WTC11 (cell line): Measurements from ENCODE around the gene HNRNPA0. TPM values are rescaled to one million over a fixed set of nuclear protein-coding genes. Genes with fewer than 3 reads are reported as not detected.

Source experiments
- ATAC-seq: fragments of 200-7000 bp; cut with Tn5 transposase; 2 replicates; pipeline ENCODE4 v1.10.0; 2021; ENCODE audit warnings: mild to moderate bottlenecking, moderate library complexity
- CTCF ChIA-PET: fragments of 300-600 bp; sonication (Branson Sonifier 250); formaldehyde crosslinking; loops from one replicate; lab custom pipeline; 2021; ENCODE audit warnings: antibody characterized with exemption; lab: Charles Lee
- POLR2A ChIA-PET: fragments of 350-600 bp; sonication (Branson Sonifier 250); formaldehyde crosslinking; loops from one replicate; lab custom pipeline; 2021; ENCODE audit warnings: antibody characterized with exemption; lab: Charles Lee
- DNase-seq: peaks from one replicate; pipeline ENCODE4 v3.0.0; 2021; ENCODE audit warnings: low spot score
- H3K27ac Mint-ChIP-seq: 2 replicates; pipeline ENCODE4 v1.8.0; 2021; ENCODE audit warnings: mixed read lengths
- H3K27me3 Mint-ChIP-seq: 2 replicates; pipeline ENCODE4 v1.8.0; 2021; ENCODE audit warnings: low read depth, mild to moderate bottlenecking, moderate library complexity, mixed read lengths
- H3K36me3 Mint-ChIP-seq: 2 replicates; pipeline ENCODE4 v1.8.0; 2021; ENCODE audit warnings: mixed read lengths
- H3K4me1 Mint-ChIP-seq: 2 replicates; pipeline ENCODE4 v1.8.0; 2022; ENCODE audit warnings: mixed read lengths
- H3K4me3 Mint-ChIP-seq: 2 replicates; pipeline ENCODE4 v1.8.0; 2021; ENCODE audit warnings: mild to moderate bottlenecking, moderate library complexity, mixed read lengths
- H3K9me3 Mint-ChIP-seq: 2 replicates; pipeline ENCODE4 v1.8.0; 2021; ENCODE audit warnings: mixed read lengths
- ATF1 ChIP-seq: sonication (generic); formaldehyde crosslinking; IDR thresholded peaks from 2 replicates; pipeline ENCODE4 v1.8.1; 2023; ENCODE audit warnings: mild to moderate bottlenecking, moderate library complexity, missing genetic modification reagents
- CBFB ChIP-seq: sonication (generic); formaldehyde crosslinking; IDR thresholded peaks from 2 replicates; pipeline ENCODE4 v1.8.1; 2022; ENCODE audit warnings: mild to moderate bottlenecking, low read depth, missing genetic modification reagents
- CREM ChIP-seq: sonication (generic); formaldehyde crosslinking; IDR thresholded peaks from 2 replicates; pipeline ENCODE4 v1.8.1; 2022; ENCODE audit warnings: mild to moderate bottlenecking, missing genetic modification reagents, moderate library complexity
- FOXP1 ChIP-seq: sonication (generic); formaldehyde crosslinking; IDR thresholded peaks from 2 replicates; pipeline ENCODE4 v1.8.0; 2022; ENCODE audit warnings: missing genetic modification reagents, mild to moderate bottlenecking, moderate library complexity, borderline replicate concordance
- JUN ChIP-seq: sonication (generic); formaldehyde crosslinking; IDR thresholded peaks from 2 replicates; pipeline ENCODE4 v1.8.0; 2023; ENCODE audit warnings: mild to moderate bottlenecking, missing genetic modification reagents
- MXD4 ChIP-seq: fragments of 250-450 bp; sonication (Bioruptor Pico); IDR thresholded peaks from 2 replicates; pipeline ENCODE4 v1.8.0; 2021; ENCODE audit warnings: mild to moderate bottlenecking, moderate library complexity, borderline replicate concordance
- MYBL2 ChIP-seq: sonication (generic); formaldehyde crosslinking; IDR thresholded peaks from 2 replicates; pipeline ENCODE4 v1.8.1; 2023; ENCODE audit warnings: mild to moderate bottlenecking, moderate library complexity, missing genetic modification reagents
- NFYB ChIP-seq: sonication (generic); formaldehyde crosslinking; conservative IDR thresholded peaks from 2 replicates; pipeline ENCODE4 v1.8.0; 2022; ENCODE audit warnings: low read depth, missing genetic modification reagents
- NR1H2 ChIP-seq: sonication (generic); formaldehyde crosslinking; IDR thresholded peaks from 2 replicates; pipeline ENCODE4 v1.9.0; 2021; ENCODE audit warnings: mild to moderate bottlenecking, moderate library complexity, missing genetic modification reagents
- NR3C1 ChIP-seq: sonication (generic); formaldehyde crosslinking; conservative IDR thresholded peaks from 2 replicates; pipeline ENCODE4 v1.8.1; 2023; ENCODE audit warnings: low read depth, mild to moderate bottlenecking, missing genetic modification reagents
- PRRX2 ChIP-seq: fragments of 250-450 bp; sonication (Bioruptor Pico); IDR thresholded peaks from 2 replicates; pipeline ENCODE4 v1.8.0; 2021; ENCODE audit warnings: mild to moderate bottlenecking
- SMAD3 ChIP-seq: sonication (generic); formaldehyde crosslinking; IDR thresholded peaks from 2 replicates; pipeline ENCODE4 v1.8.0; 2022; ENCODE audit warnings: missing genetic modification reagents, mild to moderate bottlenecking, borderline replicate concordance
- SMAD4 ChIP-seq: sonication (generic); formaldehyde crosslinking; IDR thresholded peaks from 2 replicates; pipeline ENCODE4 v1.8.0; 2022; ENCODE audit warnings: mild to moderate bottlenecking, missing genetic modification reagents
- SOX15 ChIP-seq: fragments of 250-450 bp; sonication (Bioruptor Pico); IDR thresholded peaks from 2 replicates; pipeline ENCODE4 v1.9.0; 2021; ENCODE audit warnings: mild to moderate bottlenecking
- SP1 ChIP-seq: sonication (generic); formaldehyde crosslinking; conservative IDR thresholded peaks from 2 replicates; pipeline ENCODE4 v1.8.1; 2022; ENCODE audit warnings: missing genetic modification reagents
- ZNF317 ChIP-seq: sonication (generic); formaldehyde crosslinking; IDR thresholded peaks from 2 replicates; pipeline ENCODE4 v1.8.1; 2023; ENCODE audit warnings: low read depth, mild to moderate bottlenecking, moderate library complexity, missing genetic modification reagents, borderline replicate concordance
- total RNA-seq: library from RNA; stranded (reverse); gene quantifications from 3 replicates; pipeline ENCODE4 v1.2.3, GENCODE V29; 2021
- TF ChIP-seq, protein P1 (sequence below): fragments of 250-450 bp; sonication (Bioruptor Pico); conservative IDR thresholded peaks from 2 replicates; pipeline ENCODE4 v1.9.0; 2021; ENCODE audit warnings: mild to moderate bottlenecking
- TF ChIP-seq, protein P2 (sequence below): sonication (generic); formaldehyde crosslinking; IDR thresholded peaks from 2 replicates; pipeline ENCODE4 v1.8.1; 2022; ENCODE audit warnings: mild to moderate bottlenecking, missing genetic modification reagents, moderate library complexity, borderline replicate concordance
- TF ChIP-seq, protein P3 (sequence below): sonication (generic); formaldehyde crosslinking; conservative IDR thresholded peaks from 2 replicates; pipeline ENCODE4 v1.8.1; 2022; ENCODE audit warnings: mild to moderate bottlenecking, missing genetic modification reagents
- TF ChIP-seq, protein P4 (sequence below): sonication (generic); formaldehyde crosslinking; IDR thresholded peaks from 2 replicates; pipeline ENCODE4 v1.8.1; 2022; ENCODE audit warnings: mild to moderate bottlenecking, moderate library complexity, missing genetic modification reagents
- TF ChIP-seq, protein P5 (sequence below): sonication (generic); formaldehyde crosslinking; IDR thresholded peaks from 2 replicates; pipeline ENCODE4 v1.8.0; 2022; ENCODE audit warnings: mild to moderate bottlenecking, missing genetic modification reagents
- TF ChIP-seq, protein P6 (sequence below): sonication (generic); formaldehyde crosslinking; IDR thresholded peaks from 2 replicates; pipeline ENCODE4 v1.8.0; 2023; ENCODE audit warnings: missing genetic modification reagents, mild to moderate bottlenecking, borderline replicate concordance
- TF ChIP-seq, protein P7 (sequence below): fragments of 250-450 bp; sonication (Bioruptor Pico); IDR thresholded peaks from 2 replicates; pipeline ENCODE4 v1.8.0; 2021; ENCODE audit warnings: mild to moderate bottlenecking

HNRNPA0 gene
- total RNA-seq, 1 experiment from 2014 or later, result 66.6 TPM

DNA sequence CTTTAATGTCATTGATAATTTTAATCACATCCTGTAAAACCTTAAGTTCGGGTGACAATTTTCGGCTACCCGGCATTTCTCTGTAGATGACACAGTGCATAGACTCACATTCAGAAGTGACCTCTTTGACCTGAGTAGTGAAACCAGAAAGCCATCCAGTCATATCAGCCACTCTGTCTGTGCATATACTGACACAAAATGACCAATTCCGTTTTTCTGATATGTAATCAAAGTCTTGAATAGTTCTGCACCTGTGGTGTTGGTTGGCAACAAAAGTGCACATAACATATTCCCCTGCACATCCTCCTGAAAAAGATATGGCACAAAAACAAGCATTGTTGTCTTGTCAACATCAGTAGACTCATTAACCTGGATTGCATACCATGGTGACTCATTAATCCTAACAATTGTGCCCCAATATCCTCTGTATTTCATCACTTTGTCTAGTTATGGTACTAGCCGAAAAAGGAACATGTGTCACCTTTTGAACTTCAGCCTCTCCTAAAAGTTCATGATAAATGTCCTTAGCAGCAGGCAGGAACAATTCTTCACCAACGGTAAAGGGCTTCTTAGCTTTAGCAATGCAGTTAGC is 4.6 kb upstream of the HNRNPA0 start:
- Mint-ChIP-seq H3K36me3 (no peaks in the 10 kb centered on the region; the same call in 1 of the 2 replicates), H3K27ac (no peak overlapping the region), H3K4me1 (0 out of 2 replicates have a peak, but pooled peaks cover 5% of the 10 kb centered on the region), H3K9me3 (peaks cover 13% of the 10 kb centered on the region), H3K27me3 (peaks cover 39% of the 10 kb centered on the region), H3K4me3 (no peak overlapping the region)
- no peak for ATAC-seq
- CTCF ChIA-PET, result no interaction called here
- DNase-seq, result no peak
- TF ChIP-seq NR3C1 (CRISPR knock-in tag) (no peak), FOXP1 (CRISPR knock-in tag) (no peak), CREM (CRISPR knock-in tag) (no peak), SP1 (no peak), SMAD4 (CRISPR knock-in tag) (no peak), JUN (no peak)
- TF ChIP-seq, protein P1, sequence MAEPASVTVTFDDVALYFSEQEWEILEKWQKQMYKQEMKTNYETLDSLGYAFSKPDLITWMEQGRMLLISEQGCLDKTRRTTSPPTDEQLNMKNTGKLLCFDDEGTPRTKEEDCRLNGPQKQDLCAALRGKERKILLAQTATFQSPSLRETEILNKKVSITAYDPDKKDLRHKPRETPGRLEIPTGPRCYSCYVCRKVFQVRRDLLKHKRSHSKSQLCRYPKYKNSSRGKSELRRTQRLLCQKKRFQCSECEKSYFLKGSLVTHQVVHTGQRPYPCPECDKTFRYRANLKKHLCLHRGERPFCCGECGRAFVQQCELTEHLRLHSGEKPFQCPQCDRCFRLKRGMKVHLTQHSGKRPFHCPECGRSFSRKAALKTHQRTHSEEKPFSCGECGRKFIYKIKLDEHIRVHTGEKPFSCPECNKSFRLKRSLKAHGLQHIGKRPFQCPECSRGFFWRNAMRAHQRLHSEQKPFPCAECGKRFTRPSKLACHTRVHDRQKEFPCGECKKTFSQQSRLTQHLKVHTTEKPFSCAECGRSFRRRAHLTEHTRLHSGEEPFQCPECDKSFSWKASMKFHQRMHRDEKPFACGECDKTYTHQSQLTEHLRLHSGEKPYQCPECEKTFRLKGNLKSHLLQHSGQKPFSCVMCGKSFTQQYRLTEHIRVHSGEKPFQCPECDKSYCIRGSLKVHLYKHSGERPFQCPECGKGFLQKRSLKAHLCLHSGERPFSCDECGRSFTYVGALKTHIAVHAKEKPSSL (CRISPR knock-in tag), result no peak
- POLR2A ChIA-PET, result no interaction called here

DNA sequence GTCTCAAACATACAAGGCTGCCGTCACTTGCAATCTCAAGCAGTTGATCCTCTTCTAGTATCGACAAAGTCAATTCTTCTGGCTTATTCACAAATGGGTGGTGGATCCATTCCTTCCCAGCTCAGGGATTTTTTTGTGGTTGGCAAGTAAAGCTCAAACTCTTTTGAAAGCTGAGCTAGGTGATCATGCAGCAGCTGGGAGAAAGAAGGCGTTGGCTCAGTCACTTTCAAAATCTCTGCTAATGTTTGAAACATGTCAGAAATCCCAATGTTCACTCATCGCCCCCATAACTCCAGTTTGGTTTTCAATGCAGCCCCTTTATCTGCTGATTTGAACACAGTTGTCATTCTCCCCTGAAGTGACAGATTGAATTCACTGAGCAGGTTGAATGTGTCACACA is 4.0 kb upstream of the HNRNPA0 start:
- Mint-ChIP-seq H3K9me3 (peaks cover 13% of the 10 kb centered on the region), H3K27ac (no peak overlapping the region), H3K4me3 (no peak overlapping the region), H3K36me3 (no peaks in the 10 kb centered on the region; the same call in 1 of the 2 replicates), H3K27me3 (peaks cover 39% of the 10 kb centered on the region), H3K4me1 (0 out of 2 replicates have a peak, but pooled peaks cover 5% of the 10 kb centered on the region)
- no peak for DNase-seq
- no peak for ATAC-seq
- POLR2A ChIA-PET, result no interaction called here
- CTCF ChIA-PET, result no interaction called here
- TF ChIP-seq ZNF317 (CRISPR knock-in tag) (no peak), SOX15 (CRISPR knock-in tag) (no peak), SMAD3 (CRISPR knock-in tag) (no peak), CBFB (no peak), SP1 (no peak), MXD4 (no peak), ATF1 (CRISPR knock-in tag) (no peak), PRRX2 (CRISPR knock-in tag) (no peak), NFYB (no peak), MYBL2 (CRISPR knock-in tag) (no peak), JUN (no peak), NR1H2 (CRISPR knock-in tag) (no peak)
- TF ChIP-seq, protein P2, sequence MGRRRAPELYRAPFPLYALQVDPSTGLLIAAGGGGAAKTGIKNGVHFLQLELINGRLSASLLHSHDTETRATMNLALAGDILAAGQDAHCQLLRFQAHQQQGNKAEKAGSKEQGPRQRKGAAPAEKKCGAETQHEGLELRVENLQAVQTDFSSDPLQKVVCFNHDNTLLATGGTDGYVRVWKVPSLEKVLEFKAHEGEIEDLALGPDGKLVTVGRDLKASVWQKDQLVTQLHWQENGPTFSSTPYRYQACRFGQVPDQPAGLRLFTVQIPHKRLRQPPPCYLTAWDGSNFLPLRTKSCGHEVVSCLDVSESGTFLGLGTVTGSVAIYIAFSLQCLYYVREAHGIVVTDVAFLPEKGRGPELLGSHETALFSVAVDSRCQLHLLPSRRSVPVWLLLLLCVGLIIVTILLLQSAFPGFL (CRISPR knock-in tag), result no peak
- TF ChIP-seq, protein P3, sequence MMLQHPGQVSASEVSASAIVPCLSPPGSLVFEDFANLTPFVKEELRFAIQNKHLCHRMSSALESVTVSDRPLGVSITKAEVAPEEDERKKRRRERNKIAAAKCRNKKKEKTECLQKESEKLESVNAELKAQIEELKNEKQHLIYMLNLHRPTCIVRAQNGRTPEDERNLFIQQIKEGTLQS (CRISPR knock-in tag), result no peak
- TF ChIP-seq, protein P4, sequence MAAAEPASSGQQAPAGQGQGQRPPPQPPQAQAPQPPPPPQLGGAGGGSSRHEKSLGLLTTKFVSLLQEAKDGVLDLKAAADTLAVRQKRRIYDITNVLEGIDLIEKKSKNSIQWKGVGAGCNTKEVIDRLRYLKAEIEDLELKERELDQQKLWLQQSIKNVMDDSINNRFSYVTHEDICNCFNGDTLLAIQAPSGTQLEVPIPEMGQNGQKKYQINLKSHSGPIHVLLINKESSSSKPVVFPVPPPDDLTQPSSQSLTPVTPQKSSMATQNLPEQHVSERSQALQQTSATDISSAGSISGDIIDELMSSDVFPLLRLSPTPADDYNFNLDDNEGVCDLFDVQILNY (CRISPR knock-in tag), result no peak
- TF ChIP-seq, protein P5, sequence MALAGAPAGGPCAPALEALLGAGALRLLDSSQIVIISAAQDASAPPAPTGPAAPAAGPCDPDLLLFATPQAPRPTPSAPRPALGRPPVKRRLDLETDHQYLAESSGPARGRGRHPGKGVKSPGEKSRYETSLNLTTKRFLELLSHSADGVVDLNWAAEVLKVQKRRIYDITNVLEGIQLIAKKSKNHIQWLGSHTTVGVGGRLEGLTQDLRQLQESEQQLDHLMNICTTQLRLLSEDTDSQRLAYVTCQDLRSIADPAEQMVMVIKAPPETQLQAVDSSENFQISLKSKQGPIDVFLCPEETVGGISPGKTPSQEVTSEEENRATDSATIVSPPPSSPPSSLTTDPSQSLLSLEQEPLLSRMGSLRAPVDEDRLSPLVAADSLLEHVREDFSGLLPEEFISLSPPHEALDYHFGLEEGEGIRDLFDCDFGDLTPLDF (CRISPR knock-in tag), result no peak
- TF ChIP-seq, protein P6, sequence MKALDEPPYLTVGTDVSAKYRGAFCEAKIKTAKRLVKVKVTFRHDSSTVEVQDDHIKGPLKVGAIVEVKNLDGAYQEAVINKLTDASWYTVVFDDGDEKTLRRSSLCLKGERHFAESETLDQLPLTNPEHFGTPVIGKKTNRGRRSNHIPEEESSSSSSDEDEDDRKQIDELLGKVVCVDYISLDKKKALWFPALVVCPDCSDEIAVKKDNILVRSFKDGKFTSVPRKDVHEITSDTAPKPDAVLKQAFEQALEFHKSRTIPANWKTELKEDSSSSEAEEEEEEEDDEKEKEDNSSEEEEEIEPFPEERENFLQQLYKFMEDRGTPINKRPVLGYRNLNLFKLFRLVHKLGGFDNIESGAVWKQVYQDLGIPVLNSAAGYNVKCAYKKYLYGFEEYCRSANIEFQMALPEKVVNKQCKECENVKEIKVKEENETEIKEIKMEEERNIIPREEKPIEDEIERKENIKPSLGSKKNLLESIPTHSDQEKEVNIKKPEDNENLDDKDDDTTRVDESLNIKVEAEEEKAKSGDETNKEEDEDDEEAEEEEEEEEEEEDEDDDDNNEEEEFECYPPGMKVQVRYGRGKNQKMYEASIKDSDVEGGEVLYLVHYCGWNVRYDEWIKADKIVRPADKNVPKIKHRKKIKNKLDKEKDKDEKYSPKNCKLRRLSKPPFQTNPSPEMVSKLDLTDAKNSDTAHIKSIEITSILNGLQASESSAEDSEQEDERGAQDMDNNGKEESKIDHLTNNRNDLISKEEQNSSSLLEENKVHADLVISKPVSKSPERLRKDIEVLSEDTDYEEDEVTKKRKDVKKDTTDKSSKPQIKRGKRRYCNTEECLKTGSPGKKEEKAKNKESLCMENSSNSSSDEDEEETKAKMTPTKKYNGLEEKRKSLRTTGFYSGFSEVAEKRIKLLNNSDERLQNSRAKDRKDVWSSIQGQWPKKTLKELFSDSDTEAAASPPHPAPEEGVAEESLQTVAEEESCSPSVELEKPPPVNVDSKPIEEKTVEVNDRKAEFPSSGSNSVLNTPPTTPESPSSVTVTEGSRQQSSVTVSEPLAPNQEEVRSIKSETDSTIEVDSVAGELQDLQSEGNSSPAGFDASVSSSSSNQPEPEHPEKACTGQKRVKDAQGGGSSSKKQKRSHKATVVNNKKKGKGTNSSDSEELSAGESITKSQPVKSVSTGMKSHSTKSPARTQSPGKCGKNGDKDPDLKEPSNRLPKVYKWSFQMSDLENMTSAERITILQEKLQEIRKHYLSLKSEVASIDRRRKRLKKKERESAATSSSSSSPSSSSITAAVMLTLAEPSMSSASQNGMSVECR (CRISPR knock-in tag), result no peak
- TF ChIP-seq, protein P7, sequence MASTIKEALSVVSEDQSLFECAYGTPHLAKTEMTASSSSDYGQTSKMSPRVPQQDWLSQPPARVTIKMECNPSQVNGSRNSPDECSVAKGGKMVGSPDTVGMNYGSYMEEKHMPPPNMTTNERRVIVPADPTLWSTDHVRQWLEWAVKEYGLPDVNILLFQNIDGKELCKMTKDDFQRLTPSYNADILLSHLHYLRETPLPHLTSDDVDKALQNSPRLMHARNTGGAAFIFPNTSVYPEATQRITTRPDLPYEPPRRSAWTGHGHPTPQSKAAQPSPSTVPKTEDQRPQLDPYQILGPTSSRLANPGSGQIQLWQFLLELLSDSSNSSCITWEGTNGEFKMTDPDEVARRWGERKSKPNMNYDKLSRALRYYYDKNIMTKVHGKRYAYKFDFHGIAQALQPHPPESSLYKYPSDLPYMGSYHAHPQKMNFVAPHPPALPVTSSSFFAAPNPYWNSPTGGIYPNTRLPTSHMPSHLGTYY (CRISPR knock-in tag), result no peak
